Effector memory CD4-positive, alpha-beta T cell (primary cell): ENCODE measurements around the gene OVCH1.

Source experiments
- DNase-seq, 3 donors: peaks; one replicate each; pipeline ENCODE4 v3.0.0-alpha.2; 2020
- H3K27ac ChIP-seq: 2 replicates; pipeline ENCODE4 v1.7.0; 2013; ENCODE audit warnings: mild to moderate bottlenecking, low read length, moderate library complexity; ENCODE audit not compliant: insufficient read depth, poor library complexity, severe bottlenecking
- H3K27me3 ChIP-seq: replicated peaks from 2 replicates; pipeline ENCODE4 v1.7.0; 2013; ENCODE audit warnings: mild to moderate bottlenecking, low read length; ENCODE audit not compliant: insufficient read depth, control insufficient read depth, poor library complexity, severe bottlenecking
- H3K36me3 ChIP-seq: 2 replicates; pipeline ENCODE4 v1.7.0; 2013; ENCODE audit warnings: mild to moderate bottlenecking, low read length, moderate library complexity; ENCODE audit not compliant: control insufficient read depth, insufficient read depth
- H3K4me1 ChIP-seq: 2 replicates; pipeline ENCODE4 v1.7.0; 2013; ENCODE audit warnings: low read length, mild to moderate bottlenecking; ENCODE audit not compliant: control insufficient read depth, insufficient read depth, poor library complexity, severe bottlenecking
- H3K4me3 ChIP-seq: 2 replicates; pipeline ENCODE4 v1.7.0; 2013; ENCODE audit warnings: low read length, low read depth, mild to moderate bottlenecking; ENCODE audit not compliant: insufficient read depth, poor library complexity, severe bottlenecking
- H3K9me3 ChIP-seq: 2 replicates; pipeline ENCODE4 v1.7.0; 2013; ENCODE audit warnings: mild to moderate bottlenecking, low read length, moderate library complexity; ENCODE audit not compliant: control insufficient read depth

The OVCH1 gene

GRCh38 chr12:29426498-29426897 lies 71.0 kb downstream of the OVCH1 start:
- no peaks in the 10 kb centered on the region for H3K27me3 ChIP-seq
- no peak for DNase-seq
- H3K4me1 ChIP-seq = no peaks in the 10 kb centered on the region
- no peaks in the 10 kb centered on the region for H3K9me3 ChIP-seq
- no peaks in the 10 kb centered on the region for H3K36me3 ChIP-seq
- no peak overlapping the region for H3K27ac ChIP-seq
- no peak overlapping the region for H3K4me3 ChIP-seq

- DNase-seq = no peak
- Histone ChIP-seq H3K4me3 (no peak overlapping the region), H3K27me3 (no peaks in the 10 kb centered on the region), H3K27ac (no peak overlapping the region), H3K4me1 (no peaks in the 10 kb centered on the region), H3K36me3 (no peaks in the 10 kb centered on the region), H3K9me3 (no peaks in the 10 kb centered on the region)
These were observed 71.8 kb downstream of the OVCH1 start for GRCh38 chr12:29425722-29426121.

- no peak for DNase-seq
- Histone ChIP-seq H3K4me1 (no peaks in the 10 kb centered on the region), H3K4me3 (no peak overlapping the region), H3K27ac (no peak overlapping the region), H3K9me3 (no peaks in the 10 kb centered on the region), H3K36me3 (no peaks in the 10 kb centered on the region), H3K27me3 (no peaks in the 10 kb centered on the region)
These were observed 80.7 kb downstream of the OVCH1 start for GRCh38 chr12:29416748-29417147.

GRCh38 chr12:29415111-29415510 lies 82.4 kb downstream of the OVCH1 start:
- Histone ChIP-seq H3K27me3 (no peaks in the 10 kb centered on the region), H3K4me1 (no peaks in the 10 kb centered on the region), H3K27ac (no peak overlapping the region), H3K4me3 (no peak overlapping the region), H3K9me3 (no peaks in the 10 kb centered on the region), H3K36me3 (no peaks in the 10 kb centered on the region)
- DNase-seq = no peak

GRCh38 chr12:29414368-29414767 lies 83.1 kb downstream of the OVCH1 start:
- no peak for DNase-seq
- H3K27ac ChIP-seq = no peak overlapping the region
- H3K9me3 ChIP-seq = no peaks in the 10 kb centered on the region
- no peaks in the 10 kb centered on the region for H3K27me3 ChIP-seq
- H3K36me3 ChIP-seq = no peaks in the 10 kb centered on the region
- H3K4me3 ChIP-seq = no peak overlapping the region
- H3K4me1 ChIP-seq = no peaks in the 10 kb centered on the region

GRCh38 chr12:29405561-29405960 lies 91.9 kb downstream of the OVCH1 start:
- no peaks in the 10 kb centered on the region for H3K36me3 ChIP-seq
- H3K27ac ChIP-seq = no peak overlapping the region
- H3K4me1 ChIP-seq = no peaks in the 10 kb centered on the region
- DNase-seq = no peak
- H3K9me3 ChIP-seq = no peaks in the 10 kb centered on the region
- H3K4me3 ChIP-seq = no peak overlapping the region
- no peaks in the 10 kb centered on the region for H3K27me3 ChIP-seq

GRCh38 chr12:29403991-29404390 lies 93.5 kb downstream of the OVCH1 start:
- H3K27ac ChIP-seq = no peak overlapping the region
- H3K27me3 ChIP-seq = no peaks in the 10 kb centered on the region
- no peaks in the 10 kb centered on the region for H3K4me1 ChIP-seq
- no peaks in the 10 kb centered on the region for H3K9me3 ChIP-seq
- no peak overlapping the region for H3K4me3 ChIP-seq
- DNase-seq = no peak
- no peaks in the 10 kb centered on the region for H3K36me3 ChIP-seq

- DNase-seq = no peak
- no peak overlapping the region for H3K27ac ChIP-seq
- no peaks in the 10 kb centered on the region for H3K27me3 ChIP-seq
- no peaks in the 10 kb centered on the region for H3K9me3 ChIP-seq
- no peak overlapping the region for H3K4me3 ChIP-seq
- no peaks in the 10 kb centered on the region for H3K36me3 ChIP-seq
- H3K4me1 ChIP-seq = no peaks in the 10 kb centered on the region
These were observed 95.0 kb downstream of the OVCH1 start for GRCh38 chr12:29402437-29402836.

GRCh38 chr12:29398495-29398894 lies 99.0 kb downstream of the OVCH1 start:
- Histone ChIP-seq H3K36me3 (no peaks in the 10 kb centered on the region), H3K4me1 (no peaks in the 10 kb centered on the region), H3K9me3 (no peaks in the 10 kb centered on the region), H3K27ac (no peak overlapping the region), H3K27me3 (no peaks in the 10 kb centered on the region), H3K4me3 (no peak overlapping the region)
- no peak for DNase-seq

- Histone ChIP-seq H3K4me1 (no peaks in the 10 kb centered on the region), H3K27ac (no peak overlapping the region), H3K27me3 (no peaks in the 10 kb centered on the region), H3K9me3 (no peaks in the 10 kb centered on the region), H3K36me3 (no peaks in the 10 kb centered on the region), H3K4me3 (no peak overlapping the region)
- DNase-seq = no peak
These were observed 100.7 kb downstream of the OVCH1 start for GRCh38 chr12:29396774-29397173.

- no peak overlapping the region for H3K27ac ChIP-seq
- no peak for DNase-seq
- H3K27me3 ChIP-seq = no peaks in the 10 kb centered on the region
- no peaks in the 10 kb centered on the region for H3K36me3 ChIP-seq
- peaks cover 3% of the 10 kb centered on the region for H3K4me1 ChIP-seq
- H3K4me3 ChIP-seq = no peak overlapping the region
- no peaks in the 10 kb centered on the region for H3K9me3 ChIP-seq
These were observed 102.1 kb downstream of the OVCH1 start for GRCh38 chr12:29395356-29395755.
